HFFc6 (cell line): ENCODE results near the gene ARHGAP32. TPM values are rescaled to one million over a fixed set of nuclear protein-coding genes. Genes with fewer than 3 reads are reported as not detected.

Experiments
- DNase-seq: peaks from one replicate; pipeline ENCODE4 v3.0.0-alpha.2; 2018
- H3K27ac Mint-ChIP-seq: 2 replicates; pipeline ENCODE4 v1.8.0; 2020; ENCODE audit warnings: mild to moderate bottlenecking, mixed read lengths
- H3K27me3 Mint-ChIP-seq: 2 replicates; pipeline ENCODE4 v1.8.0; 2021; ENCODE audit warnings: mild to moderate bottlenecking, moderate library complexity, mixed read lengths; ENCODE audit not compliant: insufficient read depth
- H3K36me3 Mint-ChIP-seq: 2 replicates; pipeline ENCODE4 v1.8.0; 2021; ENCODE audit warnings: low read depth, mixed read lengths
- H3K4me1 Mint-ChIP-seq: 2 replicates; pipeline ENCODE4 v1.8.0; 2020; ENCODE audit warnings: low read depth, mixed read lengths
- H3K4me3 Mint-ChIP-seq: 2 replicates; pipeline ENCODE4 v1.8.0; 2020; ENCODE audit warnings: mild to moderate bottlenecking, moderate library complexity, mixed read lengths
- H3K9me3 Mint-ChIP-seq: 2 replicates; pipeline ENCODE4 v1.8.0; 2020; ENCODE audit warnings: mild to moderate bottlenecking, mixed read lengths
- total RNA-seq, 6 experiments: library from RNA; stranded (reverse); fragmentation: NEBNext Ultra II Directional; extraction: Animal tissue kit (Norgen Biotek cat#: 25700); gene quantifications; 2 replicates in 1 of 6; 3 replicates in 5 of 6; pipeline ENCODE4 v1.2.3, GENCODE V29; 2021
- TF ChIP-seq, protein P1 (sequence below): fragments of 200-600 bp; sonication (generic); IDR thresholded peaks from 2 replicates; pipeline ENCODE4 v1.5.0; 2021; ENCODE audit warnings: antibody characterized with exemption, mild to moderate bottlenecking

The ARHGAP32 gene
- total RNA-seq, 6 experiments from 2014 or later: 7.6 to 8.7 (median 8.0) TPM

DNA sequence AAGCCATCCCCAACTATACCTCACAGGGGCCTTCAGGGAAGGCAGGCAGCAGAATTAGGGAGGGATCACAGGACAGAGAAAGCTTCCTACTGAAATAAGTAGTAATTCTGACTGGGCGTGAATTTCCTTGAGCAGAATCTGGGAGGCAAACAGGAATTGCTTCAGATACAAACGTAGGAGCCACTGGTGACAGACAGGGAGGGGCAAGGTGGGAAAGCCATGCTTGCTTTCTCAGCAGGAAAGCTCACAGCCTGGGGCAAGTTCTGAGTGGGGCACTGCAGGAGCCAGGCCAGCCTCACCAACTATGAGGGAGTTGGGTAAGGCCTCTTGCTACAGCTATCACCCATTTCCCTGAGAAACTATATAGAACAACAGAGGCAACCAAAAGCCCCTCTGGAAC lies 43.6 kb downstream of the ARHGAP32 start:
- Mint-ChIP-seq H3K27me3 (no peaks in the 10 kb centered on the region), H3K27ac (no peak overlapping the region), H3K4me1 (peaks cover 39% of the 10 kb centered on the region), H3K36me3 (peaks cover 43% of the 10 kb centered on the region), H3K9me3 (peaks cover 10% of the 10 kb centered on the region), H3K4me3 (no peak overlapping the region)
- TF ChIP-seq, protein P1, sequence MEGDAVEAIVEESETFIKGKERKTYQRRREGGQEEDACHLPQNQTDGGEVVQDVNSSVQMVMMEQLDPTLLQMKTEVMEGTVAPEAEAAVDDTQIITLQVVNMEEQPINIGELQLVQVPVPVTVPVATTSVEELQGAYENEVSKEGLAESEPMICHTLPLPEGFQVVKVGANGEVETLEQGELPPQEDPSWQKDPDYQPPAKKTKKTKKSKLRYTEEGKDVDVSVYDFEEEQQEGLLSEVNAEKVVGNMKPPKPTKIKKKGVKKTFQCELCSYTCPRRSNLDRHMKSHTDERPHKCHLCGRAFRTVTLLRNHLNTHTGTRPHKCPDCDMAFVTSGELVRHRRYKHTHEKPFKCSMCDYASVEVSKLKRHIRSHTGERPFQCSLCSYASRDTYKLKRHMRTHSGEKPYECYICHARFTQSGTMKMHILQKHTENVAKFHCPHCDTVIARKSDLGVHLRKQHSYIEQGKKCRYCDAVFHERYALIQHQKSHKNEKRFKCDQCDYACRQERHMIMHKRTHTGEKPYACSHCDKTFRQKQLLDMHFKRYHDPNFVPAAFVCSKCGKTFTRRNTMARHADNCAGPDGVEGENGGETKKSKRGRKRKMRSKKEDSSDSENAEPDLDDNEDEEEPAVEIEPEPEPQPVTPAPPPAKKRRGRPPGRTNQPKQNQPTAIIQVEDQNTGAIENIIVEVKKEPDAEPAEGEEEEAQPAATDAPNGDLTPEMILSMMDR: no peak
- DNase-seq: no peak

DNA sequence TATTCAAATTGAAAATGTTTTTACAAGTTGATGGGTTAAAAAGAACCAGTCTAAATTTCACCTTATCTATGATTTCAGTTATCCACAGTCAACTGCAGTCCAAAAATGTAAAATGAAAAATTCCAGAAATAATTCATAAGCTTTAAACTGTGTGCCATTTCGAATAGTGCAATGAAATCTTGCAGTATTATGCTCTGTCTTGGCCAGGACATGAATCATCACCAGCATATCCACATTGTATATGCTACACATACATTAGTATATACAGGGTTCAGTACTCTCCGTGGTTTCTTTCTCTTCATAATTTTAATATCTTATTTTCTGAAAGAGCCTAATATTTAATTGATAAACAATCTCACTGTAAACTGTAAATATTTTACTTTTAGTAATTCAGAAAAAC lies 45.9 kb downstream of the ARHGAP32 start:
- H3K27ac Mint-ChIP-seq: no peak overlapping the region
- H3K9me3 Mint-ChIP-seq: peaks cover 10% of the 10 kb centered on the region
- TF ChIP-seq, protein P1: no peak
- no peak for DNase-seq
- peak overlapping the region; percentile 20; the same call in 1 of the 2 replicates for H3K4me3 Mint-ChIP-seq
- peaks cover 58% of the 10 kb centered on the region for H3K4me1 Mint-ChIP-seq
- peaks cover 32% of the 10 kb centered on the region for H3K36me3 Mint-ChIP-seq
- H3K27me3 Mint-ChIP-seq: no peaks in the 10 kb centered on the region

DNA sequence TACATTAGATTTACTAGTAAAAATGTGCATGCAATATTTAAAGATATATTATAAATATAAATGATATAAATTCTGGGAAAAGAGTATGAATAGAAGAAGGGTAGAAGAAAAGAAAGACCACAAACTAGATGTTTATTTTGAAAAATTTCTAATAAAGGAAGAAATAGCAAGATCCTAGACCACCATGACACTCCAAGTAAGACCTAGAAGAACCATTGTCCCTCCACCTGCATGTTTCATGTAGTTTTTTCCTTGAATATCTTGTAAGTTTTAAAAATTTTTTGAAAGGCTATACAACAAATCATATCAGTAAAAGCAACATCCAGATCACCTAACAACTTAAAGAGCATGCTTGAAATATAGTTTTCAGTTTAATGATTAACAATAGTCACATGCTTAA lies 46.8 kb downstream of the ARHGAP32 start:
- no peak overlapping the region for H3K27ac Mint-ChIP-seq
- no peak overlapping the region for H3K4me3 Mint-ChIP-seq
- peaks cover 58% of the 10 kb centered on the region for H3K4me1 Mint-ChIP-seq
- no peaks in the 10 kb centered on the region for H3K27me3 Mint-ChIP-seq
- peaks cover 2% of the 10 kb centered on the region for H3K9me3 Mint-ChIP-seq
- no peak for DNase-seq
- peaks cover 24% of the 10 kb centered on the region for H3K36me3 Mint-ChIP-seq
- TF ChIP-seq, protein P1: no peak

DNA sequence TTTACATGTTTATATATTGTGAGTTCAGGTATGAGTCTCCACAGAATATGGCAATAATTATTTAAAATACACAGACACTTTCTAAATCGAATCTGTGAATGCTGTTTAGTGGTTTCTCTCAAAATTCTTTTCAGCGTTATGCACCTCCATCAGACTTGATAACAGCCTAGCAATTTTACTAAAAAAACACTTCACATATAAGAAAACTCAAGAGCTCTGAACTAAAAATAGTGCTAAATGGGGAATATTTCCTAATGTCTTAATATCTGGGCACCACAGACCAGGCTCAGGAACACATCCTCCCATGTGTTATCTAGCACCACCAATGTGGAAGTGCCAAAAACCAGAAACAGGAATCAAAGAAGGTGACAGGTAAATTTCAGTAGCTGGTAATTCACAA lies 47.9 kb downstream of the ARHGAP32 start:
- no peak overlapping the region for H3K4me3 Mint-ChIP-seq
- TF ChIP-seq, protein P1: no peak
- no peak for DNase-seq
- peaks cover 20% of the 10 kb centered on the region for H3K36me3 Mint-ChIP-seq
- no peaks in the 10 kb centered on the region; the same call in 1 of the 2 replicates for H3K9me3 Mint-ChIP-seq
- no peaks in the 10 kb centered on the region for H3K27me3 Mint-ChIP-seq
- H3K27ac Mint-ChIP-seq: peak overlapping the region; percentile 14
- H3K4me1 Mint-ChIP-seq: peaks cover 58% of the 10 kb centered on the region

DNA sequence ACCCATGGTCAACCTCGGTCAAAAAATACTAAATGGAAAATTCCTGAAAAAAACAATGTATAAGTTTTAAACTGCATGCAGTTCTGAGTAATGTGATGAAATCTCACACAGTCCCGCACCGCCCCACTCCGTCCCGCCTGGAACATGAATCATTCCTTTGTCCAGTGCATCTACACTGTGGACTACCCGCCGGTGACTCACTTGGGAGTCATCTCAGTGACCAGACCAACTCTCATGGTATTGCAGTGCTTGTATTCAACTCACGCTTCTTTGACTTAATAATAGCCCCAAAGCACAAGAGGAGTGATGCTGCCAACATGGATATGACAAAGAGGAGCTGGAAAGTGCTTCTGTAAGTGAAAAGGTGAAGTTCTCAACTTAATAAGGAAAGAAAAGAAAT lies 48.8 kb downstream of the ARHGAP32 start:
- H3K27me3 Mint-ChIP-seq: no peaks in the 10 kb centered on the region
- H3K27ac Mint-ChIP-seq: peak overlapping the region; percentile 83

More for the DNA sequence above, 48.8 kb downstream of the ARHGAP32 start:
- Mint-ChIP-seq H3K9me3 (no peaks in the 10 kb centered on the region), H3K4me3 (peak overlapping the region; percentile 63), H3K36me3 (peaks cover 13% of the 10 kb centered on the region; the same call in 1 of the 2 replicates), H3K4me1 (peaks cover 58% of the 10 kb centered on the region)
- TF ChIP-seq, protein P1: no peak
- DNase-seq: peak; percentile 98
